Measurements from ENCODE around the gene FGD6.

DNA sequence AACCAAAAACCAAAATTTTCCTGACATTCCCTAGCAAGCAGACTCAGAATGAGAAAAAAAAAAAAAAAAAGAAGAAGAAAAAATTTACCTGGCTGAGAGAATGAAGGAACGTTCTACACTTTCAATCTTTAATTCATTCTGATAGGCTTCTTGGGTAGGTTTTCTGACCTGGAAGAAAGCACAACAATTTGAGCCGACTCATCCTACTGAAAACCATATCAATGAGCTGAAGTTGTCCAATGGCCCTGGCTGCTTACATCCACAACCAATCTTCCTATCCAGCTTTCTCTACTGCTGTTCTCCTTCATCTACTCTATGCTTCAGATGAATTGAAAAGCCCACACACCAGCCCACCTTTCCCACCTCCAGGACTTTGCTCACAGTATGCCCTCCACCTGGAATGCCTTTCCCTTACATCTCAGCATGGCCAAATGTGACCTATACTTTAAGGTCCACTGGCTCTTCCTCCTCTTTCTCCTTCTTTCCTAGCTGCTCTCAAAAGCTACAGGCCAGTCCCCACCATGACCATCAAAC lies 112.3 kb downstream of the FGD6 start:
- TF ChIP-seq CTCF (IDR thresholded peaks at IDR 0.05), result no peak
- no peak for TF ChIP-seq POLR2AphosphoS5 (IDR thresholded peaks at IDR 0.05)
- TF ChIP-seq POLR2A (IDR thresholded peaks at IDR 0.05), result no peak
